HepG2 (cell line): ENCODE measurements around the gene MUL1. TPM values are rescaled to one million over a fixed set of nuclear protein-coding genes. Genes with fewer than 3 reads are reported as not detected.

Experiments used
- ATAC-seq: fragments of 200-7000 bp; cut with Tn5 transposase; 3 replicates; pipeline ENCODE4 v1.9.1; 2020; ENCODE audit warnings: mild to moderate bottlenecking, moderate library complexity
- BruUV-seq: library from RNA; stranded (reverse); fragments of 400-500 nt; replicated peaks from 2 replicates; lab custom pipeline; 2021; lab: Mats Ljungman, UMichigan
- CTCF ChIA-PET: fragments of 300-600 bp; formaldehyde crosslinking; extraction: SDS; loops from one replicate; lab custom pipeline; 2021; ENCODE audit warnings: low total read pairs, inconsistent platforms, low intra/inter-chr PET ratio; lab: Yijun Ruan, JAX
- POLR2A ChIA-PET: fragments of 350-600 bp; sonication (Branson Sonifier 250); formaldehyde crosslinking; loops from one replicate; lab custom pipeline; 2020; ENCODE audit warnings: antibody characterized with exemption, inconsistent platforms; lab: Yijun Ruan, JAX
- DNase-seq: peaks from one replicate; pipeline ENCODE4 v3.0.0-alpha.2; 2015; ENCODE audit warnings: low spot score
- FAIRE-seq: peaks from 3 replicates; lab custom pipeline; 2011; peaks lifted over from hg19 to GRCh38; lab: Jason Lieb, UNC
- H2AFZ ChIP-seq: one replicate; pipeline ENCODE4 v1.6.1; 2011; ENCODE audit warnings: low read length, inconsistent platforms
- H3K27ac ChIP-seq: fragments of 300-600 bp; 3 replicates; pipeline ENCODE4 v1.8.0; 2011; ENCODE audit warnings: mixed run types, mild to moderate bottlenecking, mixed read lengths, low read length, inconsistent platforms; ENCODE audit not compliant: insufficient read depth; ENCODE audit errors: extremely low read length
- H3K27me3 ChIP-seq, 2 experiments: fragments of 200-600 bp in 1 of 2; 2 replicates in 1 of 2; 3 replicates in 1 of 2; pipeline versions ENCODE4 v1.6.0 to v1.8.0; 2011; ENCODE audit warnings: low read length in 2 of 2, mild to moderate bottlenecking in 2 of 2, moderate library complexity in 2 of 2, inconsistent platforms in 1 of 2; ENCODE audit not compliant: insufficient read depth in 2 of 2, control insufficient read depth in 1 of 2
- H3K36me3 ChIP-seq, 2 experiments: fragments of 200-600 bp in 1 of 2; replicated peaks in 1 of 2; 2 replicates in 1 of 2; 3 replicates in 1 of 2; pipeline versions ENCODE4 v1.5.1 to v1.8.0; 2011; ENCODE audit warnings: low read length in 2 of 2, inconsistent platforms in 1 of 2; ENCODE audit not compliant: insufficient read depth in 2 of 2, control insufficient read depth in 1 of 2
- H3K4me1 ChIP-seq: 2 replicates; pipeline ENCODE4 v1.5.1; 2012; ENCODE audit warnings: low read length, inconsistent platforms; ENCODE audit not compliant: insufficient read depth
- H3K4me2 ChIP-seq: 2 replicates; pipeline ENCODE4 v1.6.0; 2011; ENCODE audit warnings: low read depth, low read length, inconsistent platforms
- H3K4me3 ChIP-seq, 3 experiments: fragments of 200-600 bp in 1 of 3; sonication (generic), shearing (Covaris generic) in 1 of 3; replicated peaks in 1 of 3; 2 replicates each; pipeline ENCODE4 v1.5.1; 2011 to 2016; ENCODE audit warnings: low read length in 3 of 3, inconsistent platforms in 2 of 3, low read depth in 2 of 3, mild to moderate bottlenecking in 2 of 3, control low read depth in 1 of 3, mixed read lengths in 1 of 3; ENCODE audit not compliant: insufficient read depth in 1 of 3
- H3K79me2 ChIP-seq: one replicate; pipeline ENCODE4 v1.6.1; 2011; ENCODE audit warnings: low read length, inconsistent platforms; ENCODE audit not compliant: insufficient read depth
- H3K9ac ChIP-seq: 2 replicates; pipeline ENCODE4 v1.6.0; 2011; ENCODE audit warnings: mild to moderate bottlenecking, low read depth, low read length, inconsistent platforms; ENCODE audit not compliant: insufficient read depth
- H3K9me3 ChIP-seq: 2 replicates; pipeline ENCODE4 v1.5.1; 2012; ENCODE audit warnings: mild to moderate bottlenecking, low read length
- H4K20me1 ChIP-seq: 2 replicates; pipeline ENCODE4 v1.6.0; 2011; ENCODE audit warnings: inconsistent platforms, mild to moderate bottlenecking, low read length, moderate library complexity; ENCODE audit not compliant: insufficient read depth
- AKAP8 ChIP-seq: sonication (generic); formaldehyde crosslinking; IDR thresholded peaks from 2 replicates; pipeline ENCODE4 v1.5.1; 2020; ENCODE audit warnings: mild to moderate bottlenecking, missing genetic modification reagents
- HMGXB3 ChIP-seq: sonication (generic); formaldehyde crosslinking; IDR thresholded peaks from 2 replicates; pipeline ENCODE4 v1.4.0; 2020; ENCODE audit warnings: missing genetic modification reagents, borderline replicate concordance
- HNRNPUL1 ChIP-seq: fragments of 200-400 bp; formaldehyde crosslinking; IDR thresholded peaks from 2 replicates; pipeline ENCODE4 v1.6.1; 2017; ENCODE audit warnings: low read depth, mild to moderate bottlenecking, low read length, moderate library complexity
- HOXA3 ChIP-seq: sonication (generic); formaldehyde crosslinking; IDR thresholded peaks from 2 replicates; pipeline ENCODE4 v1.5.0; 2020; ENCODE audit warnings: missing genetic modification reagents
- KLF15 ChIP-seq: sonication (generic); formaldehyde crosslinking; IDR thresholded peaks from 2 replicates; pipeline ENCODE4 v1.8.1; 2023; ENCODE audit warnings: borderline replicate concordance, mild to moderate bottlenecking, inconsistent platforms, missing genetic modification reagents, mixed read lengths
- MAFK ChIP-seq, 2 experiments: IDR thresholded peaks in 1 of 2; conservative IDR thresholded peaks in 1 of 2; 2 replicates each; pipeline ENCODE4 v1.6.1; 2011; ENCODE audit warnings: improper control_type of control experiment in 2 of 2, low read length in 2 of 2
- MIXL1 ChIP-seq: IDR thresholded peaks from 2 replicates; pipeline ENCODE4 v1.6.1; 2016
- NBN ChIP-seq: fragments of 450-650 bp; conservative IDR thresholded peaks from 2 replicates; pipeline ENCODE4 v1.6.1; 2017
- WIZ ChIP-seq: sonication (generic); formaldehyde crosslinking; IDR thresholded peaks from 2 replicates; pipeline ENCODE4 v1.5.1; 2020; ENCODE audit warnings: mild to moderate bottlenecking, missing genetic modification reagents
- YEATS4 ChIP-seq: sonication (generic); formaldehyde crosslinking; IDR thresholded peaks from 2 replicates; pipeline ENCODE4 v1.4.0; 2020; ENCODE audit warnings: missing genetic modification reagents, borderline replicate concordance
- ZBTB2 ChIP-seq: sonication (generic); formaldehyde crosslinking; IDR thresholded peaks from 2 replicates; pipeline ENCODE4 v1.8.0; 2022; ENCODE audit warnings: low read depth, missing genetic modification reagents
- ZFP90 ChIP-seq: sonication (generic); formaldehyde crosslinking; IDR thresholded peaks from 2 replicates; pipeline ENCODE4 v1.8.0; 2022; ENCODE audit warnings: missing genetic modification reagents, mild to moderate bottlenecking, inconsistent platforms, borderline replicate concordance
- ZMYM4 ChIP-seq: sonication (generic); formaldehyde crosslinking; IDR thresholded peaks from 2 replicates; pipeline ENCODE4 v1.8.1; 2023; ENCODE audit warnings: mild to moderate bottlenecking, missing genetic modification reagents
- ZNF296 ChIP-seq: sonication (generic); formaldehyde crosslinking; conservative IDR thresholded peaks from 2 replicates; pipeline ENCODE4 v1.5.0; 2020; ENCODE audit warnings: mild to moderate bottlenecking, missing genetic modification reagents
- ZNF329 ChIP-seq: sonication (generic); formaldehyde crosslinking; IDR thresholded peaks from 2 replicates; pipeline ENCODE4 v1.9.0; 2021; ENCODE audit warnings: low read depth, mild to moderate bottlenecking, missing genetic modification reagents
- ZNF383 ChIP-seq: sonication (generic); formaldehyde crosslinking; IDR thresholded peaks from 2 replicates; pipeline ENCODE4 v1.4.0; 2020; ENCODE audit warnings: missing genetic modification reagents, mild to moderate bottlenecking, borderline replicate concordance
- WGBS: methylation state at CpG from one replicate; pipeline ENCODE4 v1.1.6; 2017; ENCODE audit warnings: low lambda C conversion rate; 5-methylcytosine and 5-hydroxymethylcytosine counted together
- in situ Hi-C: cut with HindIII; loops from 2 replicates; pipeline ENCODE4 v1.10.0; 2017; ENCODE audit warnings: low pct_unique_long_range_greater_than_20kb; ENCODE audit not compliant: extremely low pct_ligation_motif_present
- intact Hi-C: fragments of 100-400 bp; cut with micrococcal nuclease; formaldehyde crosslinking; loops from one replicate; pipeline ENCODE4 v1.10.0; 2022; ENCODE audit not compliant: unreplicated experiment
- polyA plus RNA-seq, 8 experiments: library from polyadenylated mRNA; depleted of rRNA in 3 of 8; stranded (reverse) in 7 of 8; unstranded in 1 of 8; fragments of >200 nt; fragmentation: Illumina TruSeq in 4 of 8; extraction: Trizol in 4 of 8; gene quantifications; 2 replicates each; pipeline versions ENCODE4 v1.2.1 to v1.2.3, GENCODE V29; 2011 to 2016; ENCODE audit warnings: low read depth in 4 of 8, missing spikeins in 1 of 8, mixed read lengths in 1 of 8; ENCODE audit not compliant: insufficient read depth in 1 of 8
- total RNA-seq, 5 experiments: library from RNA; depleted of rRNA; stranded (reverse); fragments of >200 nt; fragmentation: Illumina TruSeq; extraction: Trizol; gene quantifications; 2 replicates each; pipeline ENCODE4 v1.2.3, GENCODE V29; 2016; ENCODE audit warnings: low read depth in 1 of 5
- TF ChIP-seq, protein P1 (sequence below): IDR thresholded peaks from 2 replicates; pipeline ENCODE4 v1.6.1; 2012; ENCODE audit warnings: low read depth, low read length, improper control_type of control experiment

Gene MUL1
- total and polyA plus RNA-seq, 2 of the 13 experiments (the other 11 are each of a cell fraction or from before 2014, with no cell fraction given) = 21.5 to 26.5 TPM

DNA sequence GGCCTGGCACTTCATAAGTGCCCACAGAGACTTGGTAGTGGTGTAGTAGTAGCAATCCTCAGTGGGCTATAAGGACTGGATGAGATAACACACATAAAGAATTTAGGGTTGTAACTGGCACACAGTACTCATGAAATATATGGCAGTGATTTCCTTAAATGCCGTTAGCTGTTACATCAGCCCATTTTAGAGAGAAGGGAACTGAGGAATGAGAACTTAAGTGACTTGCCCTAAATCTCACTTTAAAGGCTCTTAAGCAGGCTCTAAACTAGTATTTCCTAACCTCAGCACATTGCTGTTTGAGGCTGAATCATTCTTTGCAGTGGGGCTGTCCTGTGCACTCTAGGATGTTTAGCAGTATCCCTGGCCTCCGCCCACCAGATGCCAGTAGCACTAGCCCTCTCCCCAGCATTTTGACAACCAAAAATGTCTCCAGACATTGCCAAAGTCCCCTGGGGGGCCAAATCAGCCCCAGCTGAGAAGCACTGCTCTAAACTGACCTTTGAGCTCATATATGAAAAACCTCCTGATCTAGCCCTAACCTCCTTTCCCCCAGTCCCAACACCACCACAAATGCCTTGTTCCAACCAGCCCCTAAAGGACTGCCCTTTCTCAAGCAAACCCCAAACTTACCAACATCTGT lies 33.5 kb downstream of the MUL1 start:
- no peaks in the 10 kb centered on the region for H4K20me1 ChIP-seq
- 0 out of 2 replicates have a peak overlapping the region, but pooled peaks have one; percentile 40 for H3K9ac ChIP-seq
- H3K4me2 ChIP-seq = peak overlapping the region; percentile 81
- CTCF ChIA-PET = no interaction called here
- ATAC-seq = peak; percentile 22
- in situ Hi-C loops (no loop called here), intact Hi-C loops (no loop called here)
- peaks cover 21% of the 10 kb centered on the region for H3K79me2 ChIP-seq
- POLR2A ChIA-PET = interaction anchor here (0.7 to 2.3 kb wide), 3 partner anchors 9 to 18 kb away, joined by 3 to 11 read pairs (median 9); partner anchors contain the start of gene CAMK2N1
- H2AFZ ChIP-seq = no peak overlapping the region
- no peak for DNase-seq
- 0 out of 6 replicates have a peak overlapping the region, but pooled peaks of 1 of the 3 experiments have one; percentile 7 for H3K4me3 ChIP-seq
- H3K4me1 ChIP-seq = peaks cover 76% of the 10 kb centered on the region
- no peaks in the 10 kb centered on the region for H3K9me3 ChIP-seq
- H3K36me3 ChIP-seq = no peaks in the 10 kb centered on the region
- H3K27ac ChIP-seq = peak overlapping the region; percentile 61
- H3K27me3 ChIP-seq = no peaks in the 10 kb centered on the region
- no peak for FAIRE-seq
- BruUV-seq = no TSS peak
- 35% methylated on average over 1 of the region's 2 CpGs for WGBS
- TF ChIP-seq ZNF383 (CRISPR knock-in tag) (no peak), HOXA3 (CRISPR knock-in tag) (no peak), AKAP8 (CRISPR knock-in tag) (no peak), ZNF329 (no peak), ZFP90 (CRISPR knock-in tag) (peak; percentile 85; the same call in 1 of the 2 replicates), ZBTB2 (CRISPR knock-in tag) (no peak), WIZ (no peak), MAFK (conservative IDR thresholded peaks at IDR 0.05 in 1 of 2, IDR thresholded peaks at IDR 0.05 in 1 of 2; ENCODE audit: low read length in 2 of 2) (0 out of 4 replicates have a peak, but pooled peaks of 1 of the 2 experiments have one; percentile 11), ZMYM4 (CRISPR knock-in tag) (no peak), KLF15 (CRISPR knock-in tag) (no peak), NBN (no peak), ZNF296 (no peak), HNRNPUL1 (no peak), HMGXB3 (no peak), MIXL1 (CRISPR knock-in tag) (0 out of 2 replicates have a peak, but pooled peaks have one; percentile 18), YEATS4 (CRISPR knock-in tag) (no peak)
- TF ChIP-seq, protein P1, sequence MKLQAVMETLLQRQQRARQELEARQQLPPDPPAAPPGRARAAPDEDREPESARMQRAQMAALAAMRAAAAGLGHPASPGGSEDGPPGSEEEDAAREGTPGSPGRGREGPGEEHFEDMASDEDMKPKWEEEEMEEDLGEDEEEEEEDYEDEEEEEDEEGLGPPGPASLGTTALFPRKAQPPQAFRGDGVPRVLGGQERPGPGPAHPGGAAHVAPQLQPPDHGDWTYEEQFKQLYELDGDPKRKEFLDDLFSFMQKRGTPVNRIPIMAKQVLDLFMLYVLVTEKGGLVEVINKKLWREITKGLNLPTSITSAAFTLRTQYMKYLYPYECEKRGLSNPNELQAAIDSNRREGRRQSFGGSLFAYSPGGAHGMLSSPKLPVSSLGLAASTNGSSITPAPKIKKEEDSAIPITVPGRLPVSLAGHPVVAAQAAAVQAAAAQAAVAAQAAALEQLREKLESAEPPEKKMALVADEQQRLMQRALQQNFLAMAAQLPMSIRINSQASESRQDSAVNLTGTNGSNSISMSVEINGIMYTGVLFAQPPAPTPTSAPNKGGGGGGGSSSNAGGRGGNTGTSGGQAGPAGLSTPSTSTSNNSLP = no peak
